Calu3 (cell line): Measurements from ENCODE around the gene UBE2Q1. TPM values are rescaled to one million over a fixed set of nuclear protein-coding genes. Genes with fewer than 3 reads are reported as not detected.

Experiments
- BruUV-seq: library from RNA; stranded (reverse); fragments of 400-500 nt; replicated peaks from 2 replicates; lab custom pipeline; 2021; lab: Mats Ljungman, UMichigan
- CTCF ChIA-PET: fragments of 300-600 bp; sonication (Branson Sonifier 250); formaldehyde crosslinking; loops from one replicate; lab custom pipeline; 2022; ENCODE audit warnings: antibody characterized with exemption; lab: Charles Lee
- DNase-seq: peaks from one replicate; pipeline ENCODE4 v3.0.0; 2022
- H3K27ac Mint-ChIP-seq: one replicate; pipeline ENCODE4 v1.8.0; 2022; ENCODE audit warnings: mixed read lengths; ENCODE audit not compliant: unreplicated experiment
- H3K27me3 Mint-ChIP-seq: one replicate; pipeline ENCODE4 v1.8.0; 2022; ENCODE audit warnings: mixed read lengths; ENCODE audit not compliant: unreplicated experiment
- H3K36me3 Mint-ChIP-seq: one replicate; pipeline ENCODE4 v1.8.0; 2022; ENCODE audit warnings: mild to moderate bottlenecking, moderate library complexity, mixed read lengths; ENCODE audit not compliant: insufficient read depth, unreplicated experiment
- H3K4me1 Mint-ChIP-seq: one replicate; pipeline ENCODE4 v1.8.0; 2022; ENCODE audit warnings: mild to moderate bottlenecking, low read depth, mixed read lengths; ENCODE audit not compliant: unreplicated experiment
- H3K4me3 Mint-ChIP-seq: one replicate; pipeline ENCODE4 v1.8.0; 2022; ENCODE audit warnings: mild to moderate bottlenecking, low read depth, moderate library complexity, mixed read lengths; ENCODE audit not compliant: unreplicated experiment
- H3K9me3 Mint-ChIP-seq: one replicate; pipeline ENCODE4 v1.8.0; 2022; ENCODE audit warnings: low read depth, mixed read lengths; ENCODE audit not compliant: unreplicated experiment
- intact Hi-C: fragments of 100-400 bp; cut with micrococcal nuclease; formaldehyde crosslinking; loops from one replicate; pipeline ENCODE4 v1.10.0; 2022; ENCODE audit not compliant: unreplicated experiment
- total RNA-seq: library from RNA; stranded (reverse); gene quantifications from 2 replicates; pipeline ENCODE4 v1.2.3, GENCODE V29; 2022
- TF ChIP-seq, protein P1 (sequence below): fragments of 200-600 bp; IDR thresholded peaks from one replicate; pipeline ENCODE4 v1.8.0; 2022; ENCODE audit warnings: antibody characterized with exemption; ENCODE audit not compliant: unreplicated experiment

Gene UBE2Q1
- total RNA-seq, 1 experiment from 2014 or later = 96.7 TPM

DNA sequence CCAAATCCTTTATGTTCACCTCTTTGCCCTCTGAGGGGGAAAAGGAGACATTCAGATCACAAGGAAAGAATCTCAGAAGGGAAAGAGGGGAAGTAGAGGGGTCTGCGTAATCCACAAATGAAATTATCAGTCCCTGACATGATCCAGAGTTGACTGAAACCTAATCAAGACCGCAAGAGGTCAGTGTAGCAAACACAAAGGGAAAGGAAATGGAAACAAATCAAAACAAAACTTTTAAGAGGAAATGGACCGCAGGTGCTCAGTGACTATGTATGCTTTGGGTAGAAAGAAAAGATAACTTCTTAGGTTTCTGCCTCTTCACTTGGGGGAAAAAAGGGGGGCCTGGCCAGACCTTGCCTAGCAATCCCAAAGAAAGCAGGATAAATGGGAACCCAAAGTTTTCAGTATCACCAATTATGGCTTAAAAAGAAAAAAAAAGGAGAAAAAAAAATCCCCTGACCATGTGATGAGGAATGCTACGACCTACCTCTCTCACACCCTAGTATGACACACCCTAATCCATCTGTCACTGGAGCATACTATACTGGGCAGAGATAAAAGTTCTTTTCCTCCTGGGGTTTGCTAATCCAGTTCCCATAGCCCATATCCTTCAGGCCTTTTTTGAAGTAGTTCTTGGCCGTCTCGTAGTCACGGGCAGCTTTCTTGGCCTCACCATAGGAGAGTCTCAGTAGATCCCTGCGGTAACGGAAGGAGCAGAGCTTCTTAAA is 26.0 kb upstream of the UBE2Q1 start:
- CTCF ChIA-PET = interaction anchor here (0.5 kb wide), 1 partner anchor 703 kb away, joined by 8 read pairs; no protein-coding TSS in a partner anchor
- DNase-seq = no peak
- Mint-ChIP-seq H3K36me3 (peaks cover 76% of the 10 kb centered on the region), H3K27me3 (no peaks in the 10 kb centered on the region), H3K4me3 (no peak overlapping the region), H3K4me1 (no peaks in the 10 kb centered on the region), H3K9me3 (no peaks in the 10 kb centered on the region), H3K27ac (no peak overlapping the region)
- no TSS peak for BruUV-seq
- TF ChIP-seq, protein P1, sequence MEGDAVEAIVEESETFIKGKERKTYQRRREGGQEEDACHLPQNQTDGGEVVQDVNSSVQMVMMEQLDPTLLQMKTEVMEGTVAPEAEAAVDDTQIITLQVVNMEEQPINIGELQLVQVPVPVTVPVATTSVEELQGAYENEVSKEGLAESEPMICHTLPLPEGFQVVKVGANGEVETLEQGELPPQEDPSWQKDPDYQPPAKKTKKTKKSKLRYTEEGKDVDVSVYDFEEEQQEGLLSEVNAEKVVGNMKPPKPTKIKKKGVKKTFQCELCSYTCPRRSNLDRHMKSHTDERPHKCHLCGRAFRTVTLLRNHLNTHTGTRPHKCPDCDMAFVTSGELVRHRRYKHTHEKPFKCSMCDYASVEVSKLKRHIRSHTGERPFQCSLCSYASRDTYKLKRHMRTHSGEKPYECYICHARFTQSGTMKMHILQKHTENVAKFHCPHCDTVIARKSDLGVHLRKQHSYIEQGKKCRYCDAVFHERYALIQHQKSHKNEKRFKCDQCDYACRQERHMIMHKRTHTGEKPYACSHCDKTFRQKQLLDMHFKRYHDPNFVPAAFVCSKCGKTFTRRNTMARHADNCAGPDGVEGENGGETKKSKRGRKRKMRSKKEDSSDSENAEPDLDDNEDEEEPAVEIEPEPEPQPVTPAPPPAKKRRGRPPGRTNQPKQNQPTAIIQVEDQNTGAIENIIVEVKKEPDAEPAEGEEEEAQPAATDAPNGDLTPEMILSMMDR = no peak
- intact Hi-C loops = no loop called here

GRCh38 chr1:154583773-154584172 is 25.3 kb upstream of the UBE2Q1 start:
- TF ChIP-seq, protein P1 = no peak
- CTCF ChIA-PET = no interaction called here
- Mint-ChIP-seq H3K9me3 (no peaks in the 10 kb centered on the region), H3K27ac (no peak overlapping the region), H3K27me3 (no peaks in the 10 kb centered on the region), H3K4me1 (no peaks in the 10 kb centered on the region), H3K4me3 (no peak overlapping the region), H3K36me3 (peaks cover 75% of the 10 kb centered on the region)
- BruUV-seq = no TSS peak
- no peak for DNase-seq
- intact Hi-C loops = no loop called here

DNA sequence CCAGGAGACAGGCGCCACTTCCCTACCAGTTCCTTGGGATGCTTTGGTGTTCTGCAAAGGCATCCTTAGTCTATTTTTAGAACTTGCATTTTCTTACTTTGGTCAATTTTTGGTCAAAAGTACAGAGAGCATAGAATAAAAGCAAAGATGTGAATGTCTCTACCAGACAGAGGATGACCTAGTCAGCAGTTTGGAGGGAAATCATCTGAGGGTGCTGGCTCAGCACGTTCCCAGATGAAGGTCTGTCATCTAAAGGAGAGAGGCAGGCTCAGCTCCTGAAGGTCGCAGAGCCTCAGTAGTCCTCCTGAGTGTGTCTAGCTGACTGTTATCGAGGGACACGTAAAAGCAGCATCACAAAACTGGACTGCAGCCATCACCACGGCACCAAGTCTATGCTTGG is 24.4 kb upstream of the UBE2Q1 start:
- Mint-ChIP-seq H3K36me3 (peaks cover 69% of the 10 kb centered on the region), H3K4me3 (no peak overlapping the region), H3K9me3 (no peaks in the 10 kb centered on the region), H3K27me3 (no peaks in the 10 kb centered on the region), H3K4me1 (no peaks in the 10 kb centered on the region), H3K27ac (no peak overlapping the region)
- intact Hi-C loops = no loop called here
- TF ChIP-seq, protein P1 = no peak
- DNase-seq = no peak
- BruUV-seq = no TSS peak
- CTCF ChIA-PET = no interaction called here

GRCh38 chr1:154581766-154582165 is 23.3 kb upstream of the UBE2Q1 start:
- BruUV-seq = no TSS peak
- no peak overlapping the region for H3K27ac Mint-ChIP-seq
- intact Hi-C loops = no loop called here
- H3K36me3 Mint-ChIP-seq = peaks cover 67% of the 10 kb centered on the region
- H3K4me3 Mint-ChIP-seq = no peak overlapping the region
- no peak for DNase-seq
- no peaks in the 10 kb centered on the region for H3K4me1 Mint-ChIP-seq
- no peaks in the 10 kb centered on the region for H3K27me3 Mint-ChIP-seq
- TF ChIP-seq, protein P1 = no peak
- no peaks in the 10 kb centered on the region for H3K9me3 Mint-ChIP-seq
- CTCF ChIA-PET = no interaction called here
